ENCODE data around the gene GLMN. TPM values are rescaled to one million over a fixed set of nuclear protein-coding genes. Genes with fewer than 3 reads are reported as not detected.

GLMN gene
- total and polyA plus RNA-seq, 2 of the 13 experiments (the other 11 are each of a cell fraction or from before 2014, with no cell fraction given) = 5.9 to 18.4 TPM

- no peak for TF ChIP-seq FUBP1 (CRISPR knock-in tag; IDR thresholded peaks at IDR 0.05; ENCODE audit: borderline replicate concordance)
- TF ChIP-seq THAP8 (CRISPR knock-in tag; IDR thresholded peaks at IDR 0.05; ENCODE audit: borderline replicate concordance) = no peak; the same call in 1 of the 2 replicates
- TF ChIP-seq DBP (CRISPR knock-in tag; IDR thresholded peaks at IDR 0.05; ENCODE audit: not compliant biosample characterization) = no peak
- peak; percentile 35; the same call in 1 of the 2 replicates for TF ChIP-seq ARID5B (CRISPR knock-in tag; IDR thresholded peaks at IDR 0.05)
- no peak for TF ChIP-seq NFYB (CRISPR knock-in tag; IDR thresholded peaks at IDR 0.05)
- no peak for TF ChIP-seq ZNF281 (CRISPR knock-in tag; IDR thresholded peaks at IDR 0.05; ENCODE audit: borderline replicate concordance)
- no peak; the same call in none of the 2 replicates for TF ChIP-seq NKX3-1 (CRISPR knock-in tag; IDR thresholded peaks at IDR 0.05)
- peak; percentile 92 for TF ChIP-seq POLR2AphosphoS5 (IDR thresholded peaks at IDR 0.05; ENCODE audit: low read depth, low read length)
- no peak for TF ChIP-seq ZFP90 (CRISPR knock-in tag; IDR thresholded peaks at IDR 0.05; ENCODE audit: borderline replicate concordance)
- TF ChIP-seq CENPBD1 (CRISPR knock-in tag; IDR thresholded peaks at IDR 0.05; ENCODE audit: borderline replicate concordance, low read depth) = no peak
- peak; percentile 53; the same call in 1 of the 2 replicates for TF ChIP-seq CENPT (CRISPR knock-in tag; IDR thresholded peaks at IDR 0.05; ENCODE audit: low read depth)
- TF ChIP-seq ZNF546 (CRISPR knock-in tag; conservative IDR thresholded peaks at IDR 0.05) = no peak
- no peak for TF ChIP-seq ATF1 (CRISPR knock-in tag; IDR thresholded peaks at IDR 0.05)
- 0 out of 2 replicates have a peak, but pooled peaks have one; percentile 29 for TF ChIP-seq JUND (CRISPR knock-in tag; IDR thresholded peaks at IDR 0.05)
- no peak for TF ChIP-seq LCORL (IDR thresholded peaks at IDR 0.05)
- TF ChIP-seq LCORL (CRISPR knock-in tag; IDR thresholded peaks at IDR 0.05) = no peak; the same call in 1 of the 2 replicates
Observed at GRCh38 chr1:92298573-92299476, at the start of gene GLMN, which contains the start of gene RPAP2 (continued).
